Osteocyte (in vitro differentiated cells): ENCODE results near the gene NMRK2. TPM values are rescaled to one million over a fixed set of nuclear protein-coding genes. Genes with fewer than 3 reads are reported as not detected.

Experiments
- DNase-seq: peaks from one replicate; pipeline ENCODE4 v3.0.0; 2021; ENCODE audit warnings: mixed read lengths; ENCODE audit not compliant: unreplicated experiment; ENCODE audit errors: extremely low spot score
- H3K27ac Mint-ChIP-seq: one replicate; pipeline ENCODE4 v1.8.0; 2021; ENCODE audit warnings: mild to moderate bottlenecking, mixed read lengths; ENCODE audit not compliant: unreplicated experiment
- H3K27me3 Mint-ChIP-seq: one replicate; pipeline ENCODE4 v1.8.0; 2021; ENCODE audit warnings: mixed read lengths; ENCODE audit not compliant: unreplicated experiment
- H3K36me3 Mint-ChIP-seq: one replicate; pipeline ENCODE4 v1.8.0; 2021; ENCODE audit warnings: mixed read lengths; ENCODE audit not compliant: unreplicated experiment
- H3K4me1 Mint-ChIP-seq: one replicate; pipeline ENCODE4 v1.8.0; 2021; ENCODE audit warnings: mixed read lengths; ENCODE audit not compliant: unreplicated experiment
- H3K4me3 Mint-ChIP-seq: one replicate; pipeline ENCODE4 v1.8.0; 2021; ENCODE audit warnings: mild to moderate bottlenecking, moderate library complexity, mixed read lengths; ENCODE audit not compliant: unreplicated experiment
- H3K9me3 Mint-ChIP-seq: one replicate; pipeline ENCODE4 v1.8.0; 2021; ENCODE audit warnings: mixed read lengths; ENCODE audit not compliant: unreplicated experiment
- CTCF ChIP-seq: fragments of 200-600 bp; sonication (generic); IDR thresholded peaks from 2 replicates; pipeline ENCODE4 v1.5.0; 2021; ENCODE audit warnings: antibody characterized with exemption, mild to moderate bottlenecking, moderate library complexity
- total RNA-seq: library from RNA; stranded (reverse); gene quantifications from 2 replicates; pipeline ENCODE4 v1.2.1, GENCODE V29; 2021

NMRK2 gene
- total RNA-seq, 1 donor from 2014 or later = not detected

DNA sequence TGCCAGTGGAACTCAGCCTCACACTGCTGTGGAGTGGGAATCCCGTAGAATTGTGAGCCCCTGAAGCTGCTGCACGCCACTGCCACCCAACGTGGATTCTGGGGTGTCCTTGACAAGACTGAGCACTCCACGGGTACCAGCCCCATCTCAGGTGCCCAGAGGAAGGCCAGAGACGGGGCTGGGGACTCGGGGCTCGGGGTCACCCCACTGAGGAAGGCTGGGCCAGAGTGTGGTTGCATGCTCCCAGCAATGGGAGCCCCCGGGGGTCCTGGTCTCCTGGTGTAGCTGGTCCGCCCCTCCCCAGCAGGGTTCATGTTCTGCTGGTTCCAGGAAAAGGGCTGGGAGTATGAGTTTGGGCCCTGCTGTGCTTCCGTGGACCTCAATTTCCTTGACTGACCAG is 22.8 kb downstream of the NMRK2 start:
- Mint-ChIP-seq H3K4me1 (peaks cover 13% of the 10 kb centered on the region), H3K27me3 (no peaks in the 10 kb centered on the region), H3K36me3 (peaks cover 9% of the 10 kb centered on the region), H3K9me3 (no peaks in the 10 kb centered on the region), H3K27ac (no peak overlapping the region), H3K4me3 (no peak overlapping the region)
- no peak for DNase-seq
- no peak for TF ChIP-seq CTCF

DNA sequence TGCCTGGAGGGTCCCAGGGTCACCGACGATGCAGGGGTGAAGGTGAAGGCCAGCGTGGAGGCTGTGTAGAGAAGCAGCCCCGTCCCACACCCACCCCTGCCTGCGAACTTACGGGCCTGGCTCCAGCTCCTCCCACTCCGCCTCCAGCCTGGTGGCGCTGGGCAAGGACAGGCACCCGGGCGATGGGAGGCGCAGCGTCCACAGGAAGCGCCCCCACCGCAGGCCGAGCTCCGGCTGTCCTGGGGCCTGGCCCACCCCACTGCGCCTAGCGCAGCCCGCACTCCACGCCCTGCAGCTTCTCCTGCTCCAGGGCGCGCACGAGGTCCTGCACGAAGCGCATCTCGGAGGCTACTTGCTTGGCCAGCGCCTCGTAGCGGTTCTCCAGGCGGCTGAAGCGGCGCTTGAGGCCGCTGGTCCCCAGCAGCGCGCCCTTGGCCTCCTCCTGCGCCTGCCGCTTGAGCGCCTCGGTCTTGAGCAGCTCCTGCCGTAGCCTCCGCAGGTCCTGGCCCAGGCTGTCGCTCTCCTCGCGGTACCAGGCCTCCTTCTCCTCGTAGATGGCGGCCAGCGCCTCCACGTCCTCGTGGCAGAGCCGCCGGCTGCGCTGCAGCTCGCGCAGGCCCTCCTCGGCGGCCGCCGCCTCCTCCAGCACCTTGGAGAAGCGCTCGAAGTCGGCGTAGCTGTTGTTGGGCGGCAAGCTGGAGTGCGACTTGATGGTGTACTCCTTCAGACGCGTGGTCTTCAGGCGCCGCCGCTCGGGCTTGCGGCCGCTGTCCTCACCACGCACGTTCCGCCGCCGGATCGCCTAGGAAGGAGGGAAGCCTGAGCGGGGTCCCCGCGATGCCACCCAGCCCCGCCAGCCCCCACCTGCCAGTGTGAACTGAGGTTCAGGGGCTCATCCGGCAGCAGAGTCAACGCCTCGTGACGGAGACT is 26.2 kb downstream of the NMRK2 start:
- H3K27me3 Mint-ChIP-seq = no peaks in the 10 kb centered on the region
- no peaks in the 10 kb centered on the region for H3K9me3 Mint-ChIP-seq
- peaks cover 3% of the 10 kb centered on the region for H3K4me1 Mint-ChIP-seq
- peaks cover 17% of the 10 kb centered on the region for H3K36me3 Mint-ChIP-seq
- no peak overlapping the region for H3K27ac Mint-ChIP-seq
- no peak for DNase-seq
- no peak for TF ChIP-seq CTCF
- H3K4me3 Mint-ChIP-seq = no peak overlapping the region

- Mint-ChIP-seq H3K36me3 (peaks cover 17% of the 10 kb centered on the region), H3K9me3 (no peaks in the 10 kb centered on the region), H3K27ac (no peak overlapping the region), H3K4me1 (peaks cover 2% of the 10 kb centered on the region), H3K4me3 (no peak overlapping the region), H3K27me3 (no peaks in the 10 kb centered on the region)
- DNase-seq = no peak
- TF ChIP-seq CTCF = no peak
These were observed 26.9 kb downstream of the NMRK2 start for GRCh38 chr19:3959766-3960131.

GRCh38 chr19:3961007-3961406 is 28.1 kb downstream of the NMRK2 start:
- Mint-ChIP-seq H3K9me3 (no peaks in the 10 kb centered on the region), H3K4me3 (no peak overlapping the region), H3K27me3 (no peaks in the 10 kb centered on the region), H3K27ac (no peak overlapping the region), H3K36me3 (peaks cover 15% of the 10 kb centered on the region), H3K4me1 (no peaks in the 10 kb centered on the region)
- DNase-seq = no peak
- no peak for TF ChIP-seq CTCF

DNA sequence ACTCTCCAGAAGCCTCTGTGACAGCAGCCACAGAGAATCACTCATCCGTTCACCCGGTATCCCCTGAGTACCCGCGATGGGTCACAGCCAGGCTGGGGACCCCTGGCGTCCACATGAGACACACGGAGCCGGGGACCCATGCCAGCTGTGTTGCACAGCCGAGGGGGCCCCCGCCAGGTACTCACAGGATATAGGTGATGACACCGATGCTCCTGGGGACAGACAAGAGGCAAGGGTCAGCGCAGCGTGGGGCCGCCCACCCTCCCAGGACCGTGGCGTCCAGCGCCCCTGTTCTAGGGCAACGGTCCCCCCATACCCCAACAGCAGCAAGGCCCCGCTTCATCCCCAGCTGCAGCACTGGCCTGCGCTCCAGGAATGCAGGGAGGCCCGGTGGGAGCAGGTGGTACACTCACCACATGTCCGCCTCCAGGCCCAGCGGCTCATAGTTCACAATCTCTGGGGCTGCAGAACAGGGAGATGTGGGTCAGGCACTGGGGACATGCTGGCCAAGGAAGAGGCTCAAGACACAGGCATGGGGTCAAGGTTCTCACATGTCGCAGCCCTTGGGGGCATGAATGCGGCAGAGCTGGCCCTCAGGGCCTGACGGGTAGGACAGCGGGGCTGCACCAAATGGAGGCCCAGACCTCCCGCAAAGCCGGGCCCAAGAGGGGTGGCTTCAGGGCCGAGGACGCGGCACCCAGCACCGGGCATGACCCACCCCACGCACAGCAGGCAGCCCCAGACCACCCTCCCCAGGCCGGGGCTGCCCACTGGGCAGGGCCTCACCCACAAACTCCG is 30.8 kb downstream of the NMRK2 start:
- Mint-ChIP-seq H3K9me3 (no peaks in the 10 kb centered on the region), H3K36me3 (peaks cover 21% of the 10 kb centered on the region), H3K4me1 (peaks cover 11% of the 10 kb centered on the region), H3K27ac (no peak overlapping the region), H3K4me3 (no peak overlapping the region), H3K27me3 (no peaks in the 10 kb centered on the region)
- no peak for DNase-seq
- no peak for TF ChIP-seq CTCF
